GM12878 (cell line): Measurements from ENCODE around the gene IZUMO1R. TPM values are rescaled to one million over a fixed set of nuclear protein-coding genes. Genes with fewer than 3 reads are reported as not detected.

Experiments used
- ATAC-seq: fragments of 200-7000 bp; cut with Tn5 transposase; 3 replicates; pipeline ENCODE4 v1.9.1; 2020; ENCODE audit warnings: mild to moderate bottlenecking, moderate library complexity
- BruUV-seq: library from RNA; stranded (reverse); fragments of 400-500 nt; replicated peaks from 2 replicates; lab custom pipeline; 2021; lab: Mats Ljungman, UMichigan
- CTCF ChIA-PET: fragments of 300-600 bp; sonication (Branson Sonifier 250); formaldehyde crosslinking; extraction: SDS; loops from one replicate; lab custom pipeline; 2021; ENCODE audit warnings: inconsistent platforms; lab: Yijun Ruan, JAX
- POLR2A ChIA-PET: fragments of 350-600 bp; formaldehyde crosslinking; extraction: SDS; loops from one replicate; lab custom pipeline; 2021; ENCODE audit warnings: inconsistent platforms; lab: Charles Lee
- RAD21 ChIA-PET: fragments of 300-600 bp; sonication (Branson Sonifier 250); formaldehyde crosslinking; loops from one replicate; lab custom pipeline; 2023; ENCODE audit warnings: antibody characterized with exemption; ENCODE audit not compliant: unreplicated experiment; lab: Charles Lee
- SMC1A ChIA-PET: fragments of 300-600 bp; sonication (Branson Sonifier 250); formaldehyde crosslinking; loops from one replicate; lab custom pipeline; 2023; ENCODE audit not compliant: unreplicated experiment, uncharacterized antibody; lab: Charles Lee
- DNase-seq: peaks from one replicate; pipeline ENCODE4 v3.0.0-alpha.2; 2011; ENCODE audit warnings: low read depth, low spot score
- FAIRE-seq: peaks from 3 replicates; lab custom pipeline; 2011; peaks lifted over from hg19 to GRCh38; lab: Jason Lieb, UNC
- H2AFZ ChIP-seq: 2 replicates; pipeline ENCODE4 v1.6.0; 2011; ENCODE audit warnings: low read depth, low read length, control low read depth; ENCODE audit not compliant: control insufficient read depth
- H3K27ac ChIP-seq: 2 replicates; pipeline ENCODE4 v1.5.1; 2011; ENCODE audit warnings: control low read depth; ENCODE audit not compliant: control insufficient read depth, insufficient read depth
- H3K27me3 ChIP-seq, 2 experiments: replicated peaks in 1 of 2; 2 replicates each; pipeline versions ENCODE4 v1.6.0 to v1.6.1; 2011; ENCODE audit warnings: low read length in 1 of 2; ENCODE audit not compliant: control insufficient read depth in 2 of 2, insufficient read depth in 2 of 2
- H3K36me3 ChIP-seq, 2 experiments: 2 replicates each; pipeline ENCODE4 v1.5.1; 2011; ENCODE audit warnings: low read length in 1 of 2; ENCODE audit not compliant: control insufficient read depth in 2 of 2, insufficient read depth in 2 of 2
- H3K4me1 ChIP-seq: 2 replicates; pipeline ENCODE4 v1.6.1; 2011; ENCODE audit warnings: mild to moderate bottlenecking, low read length, moderate library complexity, mixed read lengths; ENCODE audit not compliant: control insufficient read depth, insufficient read depth
- H3K4me2 ChIP-seq: 2 replicates; pipeline ENCODE4 v1.6.0; 2011; ENCODE audit warnings: control low read depth; ENCODE audit not compliant: control insufficient read depth, insufficient read depth
- H3K4me3 ChIP-seq: fragments of 200-600 bp; sonication (generic); 2 replicates; pipeline ENCODE4 v1.5.1; 2016
- H3K79me2 ChIP-seq: 2 replicates; pipeline ENCODE4 v1.6.0; 2011; ENCODE audit warnings: low read length; ENCODE audit not compliant: control insufficient read depth, insufficient read depth
- H3K9ac ChIP-seq: 2 replicates; pipeline ENCODE4 v1.8.0; 2011; ENCODE audit warnings: low read length, control low read depth, mixed read lengths; ENCODE audit not compliant: control insufficient read depth, insufficient read depth
- H3K9me3 ChIP-seq: replicated peaks from 3 replicates; pipeline ENCODE4 v1.5.1; 2011; ENCODE audit warnings: mild to moderate bottlenecking, low read length; ENCODE audit not compliant: control insufficient read depth, insufficient read depth
- H4K20me1 ChIP-seq: 2 replicates; pipeline ENCODE4 v1.6.0; 2011; ENCODE audit not compliant: control insufficient read depth, insufficient read depth
- BHLHE40 ChIP-seq, 2 experiments: fragments of 450-650 bp in 1 of 2; IDR thresholded peaks; 2 replicates each; pipeline ENCODE4 v1.6.1; 2011 to 2017; ENCODE audit warnings: low read depth in 2 of 2, borderline replicate concordance in 1 of 2, improper control_type of control experiment in 1 of 2, low read length in 1 of 2, mild to moderate bottlenecking in 1 of 2
- BRCA1 ChIP-seq: IDR thresholded peaks from 2 replicates; pipeline ENCODE4 v1.6.1; 2011; ENCODE audit warnings: low read depth, low read length, improper control_type of control experiment
- CEBPB ChIP-seq, 2 experiments: fragments of 150-350 bp in 1 of 2; IDR thresholded peaks; 2 replicates each; pipeline ENCODE4 v1.6.1; 2012 to 2014; ENCODE audit warnings: low read depth in 2 of 2, low read length in 2 of 2, borderline replicate concordance in 1 of 2, inconsistent platforms in 1 of 2
- HDAC6 ChIP-seq: fragments of 200-600 bp; sonication (generic); IDR thresholded peaks from one replicate; pipeline ENCODE4 v1.8.0; 2017; ENCODE audit warnings: antibody characterized with exemption; ENCODE audit not compliant: unreplicated experiment
- KAT2A ChIP-seq: conservative IDR thresholded peaks from 2 replicates; pipeline ENCODE4 v1.6.1; 2011; ENCODE audit warnings: low read depth, low read length; ENCODE audit not compliant: control insufficient read depth
- MLLT1 ChIP-seq: fragments of 450-650 bp; IDR thresholded peaks from 2 replicates; pipeline ENCODE4 v1.6.1; 2016; ENCODE audit warnings: mild to moderate bottlenecking
- NRF1 ChIP-seq: conservative IDR thresholded peaks from 2 replicates; pipeline ENCODE4 v1.6.1; 2011; ENCODE audit warnings: mild to moderate bottlenecking, low read depth, low read length, improper control_type of control experiment
- POLR2AphosphoS2 ChIP-seq: IDR thresholded peaks from 2 replicates; pipeline ENCODE4 v1.6.1; 2011; ENCODE audit warnings: low read depth, mild to moderate bottlenecking, low read length, improper control_type of control experiment, moderate library complexity
- RUNX3 ChIP-seq: IDR thresholded peaks from 2 replicates; pipeline ENCODE4 v1.6.1; 2012; ENCODE audit warnings: low read length, inconsistent platforms
- SIN3A ChIP-seq: IDR thresholded peaks from 2 replicates; pipeline ENCODE4 v1.6.1; 2012; ENCODE audit warnings: low read depth, low read length, improper control_type of control experiment
- SRF ChIP-seq, 2 experiments: IDR thresholded peaks; 2 replicates each; pipeline ENCODE4 v1.6.1; 2011; ENCODE audit warnings: low read depth in 2 of 2, low read length in 2 of 2, mild to moderate bottlenecking in 1 of 2, moderate library complexity in 1 of 2
- STAT3 ChIP-seq: IDR thresholded peaks from 2 replicates; pipeline ENCODE4 v1.6.1; 2011; ENCODE audit warnings: low read depth, low read length, improper control_type of control experiment
- TAF1 ChIP-seq: IDR thresholded peaks from 2 replicates; pipeline ENCODE4 v1.6.1; 2011; ENCODE audit warnings: mild to moderate bottlenecking, low read depth, low read length, borderline replicate concordance
- WGBS: methylation state at CpG from one replicate; pipeline ENCODE4 v1.1.6; 2016; ENCODE audit warnings: low lambda C conversion rate; ENCODE audit not compliant: insufficient replicate concordance, insufficient coverage; ENCODE audit errors: missing lambda C conversion rate; 5-methylcytosine and 5-hydroxymethylcytosine counted together
- in situ Hi-C: fragments of 300-500 bp; cut with MboI; formaldehyde crosslinking; loops from 9 replicates; pipeline ENCODE4 v1.14.3; 2018; ENCODE audit warnings: mixed read lengths
- intact Hi-C: fragments of 100-400 bp; cut with micrococcal nuclease; formaldehyde crosslinking; loops from one replicate; pipeline ENCODE4 v1.14.2; 2022; ENCODE audit not compliant: unreplicated experiment
- polyA plus RNA-seq, 11 experiments: library from polyadenylated mRNA; depleted of rRNA in 4 of 11; unstranded in 6 of 11; stranded (reverse) in 5 of 11; fragments of >200 nt; fragmentation: Nextera tagmentation in 4 of 11; fragmentation: Illumina TruSeq in 1 of 11; extraction: Ambion mirVana in 4 of 11; extraction: Trizol in 1 of 11; gene quantifications; 1 replicate in 1 of 11; 2 replicates in 10 of 11; pipeline versions ENCODE4 v1.2.1 to v1.2.3, GENCODE V29; 2011 to 2016; ENCODE audit warnings: inconsistent platforms in 2 of 11, missing spikeins in 2 of 11, low read depth in 1 of 11
- total RNA-seq, 4 experiments: library from RNA; depleted of rRNA in 3 of 4; stranded (reverse); fragments of >200 nt in 3 of 4; fragmentation: Illumina TruSeq in 1 of 4; extraction: Trizol in 1 of 4; gene quantifications; 2 replicates each; pipeline versions ENCODE4 v1.2.1 to v1.2.3, GENCODE V29; 2013 to 2021
- TF ChIP-seq, protein P1 (sequence below): IDR thresholded peaks from 2 replicates; pipeline ENCODE4 v1.6.1; 2012; ENCODE audit warnings: low read depth, low read length, improper control_type of control experiment
- TF ChIP-seq, protein P2 (sequence below): fragments of 450-650 bp; IDR thresholded peaks from 2 replicates; pipeline ENCODE4 v1.6.1; 2014; ENCODE audit warnings: mild to moderate bottlenecking
- TF ChIP-seq, protein P3 (sequence below): fragments of 450-650 bp; IDR thresholded peaks from 2 replicates; pipeline ENCODE4 v1.6.1; 2018; ENCODE audit warnings: mild to moderate bottlenecking, low read depth, moderate library complexity; ENCODE audit not compliant: partially characterized antibody

IZUMO1R gene
- total and polyA plus RNA-seq, 10 of the 15 experiments (the other 5 are each of a cell fraction or from before 2014, with no cell fraction given), result not detected

DNA sequence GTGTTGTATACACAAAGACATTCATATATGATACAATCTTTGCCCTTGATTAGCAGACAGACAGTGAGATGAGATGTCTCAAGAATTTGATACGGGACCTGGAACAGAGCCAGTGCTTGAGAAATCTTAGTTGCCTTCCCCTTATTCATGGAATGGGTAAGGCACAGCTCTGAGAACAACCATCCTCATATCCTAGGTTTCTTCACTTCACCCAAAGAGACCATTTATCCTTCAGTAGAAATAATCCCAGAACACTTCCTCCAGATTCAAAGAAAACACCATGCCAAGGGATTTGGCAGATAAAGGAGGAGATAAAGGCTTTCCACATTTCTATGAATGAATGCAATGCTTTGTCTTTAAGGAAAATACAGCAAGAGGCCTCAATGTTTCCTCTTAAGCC is 8.8 kb upstream of the IZUMO1R start:
- in situ Hi-C loops (no loop called here), intact Hi-C loops (no loop called here)
- Histone ChIP-seq H3K27ac (no peak overlapping the region), H3K4me2 (no peak overlapping the region), H3K36me3 (no peaks in the 10 kb centered on the region), H3K9ac (no peak overlapping the region), H3K4me3 (no peak overlapping the region), H4K20me1 (no peaks in the 10 kb centered on the region), H2AFZ (no peak overlapping the region), H3K27me3 (no peaks in the 10 kb centered on the region), H3K9me3 (no peaks in the 10 kb centered on the region), H3K79me2 (no peaks in the 10 kb centered on the region), H3K4me1 (no peaks in the 10 kb centered on the region)
- DNase-seq (no peak), ATAC-seq (no peak), FAIRE-seq (no peak)
- 77% methylated on average over 1 of the region's 1 CpG for WGBS
- TF ChIP-seq HDAC6 (no peak), STAT3 (no peak), TAF1 (no peak), MLLT1 (no peak), NRF1 (no peak), SIN3A (no peak), BHLHE40 (IDR thresholded peaks at IDR 0.05; ENCODE audit: borderline replicate concordance in 1 of 2, low read depth in 2 of 2, low read length in 1 of 2) (no peak), RUNX3 (no peak), KAT2A (no peak), POLR2AphosphoS2 (no peak), BRCA1 (no peak), SRF (IDR thresholded peaks at IDR 0.05; ENCODE audit: low read depth in 2 of 2, low read length in 2 of 2) (no peak), CEBPB (IDR thresholded peaks at IDR 0.05; ENCODE audit: borderline replicate concordance in 1 of 2, low read depth in 2 of 2, low read length in 2 of 2) (no peak)
- TF ChIP-seq, protein P1, sequence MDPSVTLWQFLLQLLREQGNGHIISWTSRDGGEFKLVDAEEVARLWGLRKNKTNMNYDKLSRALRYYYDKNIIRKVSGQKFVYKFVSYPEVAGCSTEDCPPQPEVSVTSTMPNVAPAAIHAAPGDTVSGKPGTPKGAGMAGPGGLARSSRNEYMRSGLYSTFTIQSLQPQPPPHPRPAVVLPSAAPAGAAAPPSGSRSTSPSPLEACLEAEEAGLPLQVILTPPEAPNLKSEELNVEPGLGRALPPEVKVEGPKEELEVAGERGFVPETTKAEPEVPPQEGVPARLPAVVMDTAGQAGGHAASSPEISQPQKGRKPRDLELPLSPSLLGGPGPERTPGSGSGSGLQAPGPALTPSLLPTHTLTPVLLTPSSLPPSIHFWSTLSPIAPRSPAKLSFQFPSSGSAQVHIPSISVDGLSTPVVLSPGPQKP, result no peak
- TF ChIP-seq, protein P2, sequence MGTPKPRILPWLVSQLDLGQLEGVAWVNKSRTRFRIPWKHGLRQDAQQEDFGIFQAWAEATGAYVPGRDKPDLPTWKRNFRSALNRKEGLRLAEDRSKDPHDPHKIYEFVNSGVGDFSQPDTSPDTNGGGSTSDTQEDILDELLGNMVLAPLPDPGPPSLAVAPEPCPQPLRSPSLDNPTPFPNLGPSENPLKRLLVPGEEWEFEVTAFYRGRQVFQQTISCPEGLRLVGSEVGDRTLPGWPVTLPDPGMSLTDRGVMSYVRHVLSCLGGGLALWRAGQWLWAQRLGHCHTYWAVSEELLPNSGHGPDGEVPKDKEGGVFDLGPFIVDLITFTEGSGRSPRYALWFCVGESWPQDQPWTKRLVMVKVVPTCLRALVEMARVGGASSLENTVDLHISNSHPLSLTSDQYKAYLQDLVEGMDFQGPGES, result no peak
- TF ChIP-seq, protein P3, sequence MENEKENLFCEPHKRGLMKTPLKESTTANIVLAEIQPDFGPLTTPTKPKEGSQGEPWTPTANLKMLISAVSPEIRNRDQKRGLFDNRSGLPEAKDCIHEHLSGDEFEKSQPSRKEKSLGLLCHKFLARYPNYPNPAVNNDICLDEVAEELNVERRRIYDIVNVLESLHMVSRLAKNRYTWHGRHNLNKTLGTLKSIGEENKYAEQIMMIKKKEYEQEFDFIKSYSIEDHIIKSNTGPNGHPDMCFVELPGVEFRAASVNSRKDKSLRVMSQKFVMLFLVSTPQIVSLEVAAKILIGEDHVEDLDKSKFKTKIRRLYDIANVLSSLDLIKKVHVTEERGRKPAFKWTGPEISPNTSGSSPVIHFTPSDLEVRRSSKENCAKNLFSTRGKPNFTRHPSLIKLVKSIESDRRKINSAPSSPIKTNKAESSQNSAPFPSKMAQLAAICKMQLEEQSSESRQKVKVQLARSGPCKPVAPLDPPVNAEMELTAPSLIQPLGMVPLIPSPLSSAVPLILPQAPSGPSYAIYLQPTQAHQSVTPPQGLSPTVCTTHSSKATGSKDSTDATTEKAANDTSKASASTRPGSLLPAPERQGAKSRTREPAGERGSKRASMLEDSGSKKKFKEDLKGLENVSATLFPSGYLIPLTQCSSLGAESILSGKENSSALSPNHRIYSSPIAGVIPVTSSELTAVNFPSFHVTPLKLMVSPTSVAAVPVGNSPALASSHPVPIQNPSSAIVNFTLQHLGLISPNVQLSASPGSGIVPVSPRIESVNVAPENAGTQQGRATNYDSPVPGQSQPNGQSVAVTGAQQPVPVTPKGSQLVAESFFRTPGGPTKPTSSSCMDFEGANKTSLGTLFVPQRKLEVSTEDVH, result no peak
- POLR2A ChIA-PET, result no interaction called here
- no TSS peak for BruUV-seq
- SMC1A ChIA-PET, result no interaction called here
- RAD21 ChIA-PET, result no interaction called here
- CTCF ChIA-PET, result no interaction called here
